Calu3 (cell line): Measurements from ENCODE around the gene ARPP21. TPM values are rescaled to one million over a fixed set of nuclear protein-coding genes. Genes with fewer than 3 reads are reported as not detected.

Experiments used
- BruUV-seq: library from RNA; stranded (reverse); fragments of 400-500 nt; replicated peaks from 2 replicates; lab custom pipeline; 2021; lab: Mats Ljungman, UMichigan
- CTCF ChIA-PET: fragments of 300-600 bp; sonication (Branson Sonifier 250); formaldehyde crosslinking; loops from one replicate; lab custom pipeline; 2022; ENCODE audit warnings: antibody characterized with exemption; lab: Charles Lee
- DNase-seq: peaks from one replicate; pipeline ENCODE4 v3.0.0; 2022
- H3K27ac Mint-ChIP-seq: one replicate; pipeline ENCODE4 v1.8.0; 2022; ENCODE audit warnings: mixed read lengths; ENCODE audit not compliant: unreplicated experiment
- H3K27me3 Mint-ChIP-seq: one replicate; pipeline ENCODE4 v1.8.0; 2022; ENCODE audit warnings: mixed read lengths; ENCODE audit not compliant: unreplicated experiment
- H3K36me3 Mint-ChIP-seq: one replicate; pipeline ENCODE4 v1.8.0; 2022; ENCODE audit warnings: mild to moderate bottlenecking, moderate library complexity, mixed read lengths; ENCODE audit not compliant: insufficient read depth, unreplicated experiment
- H3K4me1 Mint-ChIP-seq: one replicate; pipeline ENCODE4 v1.8.0; 2022; ENCODE audit warnings: mild to moderate bottlenecking, low read depth, mixed read lengths; ENCODE audit not compliant: unreplicated experiment
- H3K4me3 Mint-ChIP-seq: one replicate; pipeline ENCODE4 v1.8.0; 2022; ENCODE audit warnings: mild to moderate bottlenecking, low read depth, moderate library complexity, mixed read lengths; ENCODE audit not compliant: unreplicated experiment
- H3K9me3 Mint-ChIP-seq: one replicate; pipeline ENCODE4 v1.8.0; 2022; ENCODE audit warnings: low read depth, mixed read lengths; ENCODE audit not compliant: unreplicated experiment
- CTCF ChIP-seq: fragments of 200-600 bp; IDR thresholded peaks from one replicate; pipeline ENCODE4 v1.8.0; 2022; ENCODE audit warnings: antibody characterized with exemption; ENCODE audit not compliant: unreplicated experiment
- intact Hi-C: fragments of 100-400 bp; cut with micrococcal nuclease; formaldehyde crosslinking; loops from one replicate; pipeline ENCODE4 v1.10.0; 2022; ENCODE audit not compliant: unreplicated experiment
- total RNA-seq: library from RNA; stranded (reverse); gene quantifications from 2 replicates; pipeline ENCODE4 v1.2.3, GENCODE V29; 2022

ARPP21 gene
- total RNA-seq, 1 experiment from 2014 or later, result not detected

- CTCF ChIA-PET, result no interaction called here
- DNase-seq, result no peak
- TF ChIP-seq CTCF, result no peak
- Mint-ChIP-seq H3K36me3 (no peaks in the 10 kb centered on the region), H3K9me3 (no peaks in the 10 kb centered on the region), H3K4me3 (no peak overlapping the region), H3K27ac (no peak overlapping the region), H3K27me3 (no peaks in the 10 kb centered on the region), H3K4me1 (no peaks in the 10 kb centered on the region)
- BruUV-seq, result no TSS peak
- intact Hi-C loops, result no loop called here
Measured at GRCh38 chr3:35761311-35761710, 122.0 kb downstream of the ARPP21 start.

- Mint-ChIP-seq H3K4me3 (no peak overlapping the region), H3K9me3 (no peaks in the 10 kb centered on the region), H3K27ac (no peak overlapping the region), H3K27me3 (no peaks in the 10 kb centered on the region), H3K4me1 (no peaks in the 10 kb centered on the region), H3K36me3 (no peaks in the 10 kb centered on the region)
- DNase-seq, result no peak
- no peak for TF ChIP-seq CTCF
- intact Hi-C loops, result no loop called here
- BruUV-seq, result no TSS peak
- CTCF ChIA-PET, result no interaction called here
Measured at GRCh38 chr3:35772381-35773015, 133.2 kb downstream of the ARPP21 start.

GRCh38 chr3:35773417-35773816, 134.1 kb downstream of the ARPP21 start:
- DNase-seq, result no peak
- no peak for TF ChIP-seq CTCF
- intact Hi-C loops, result no loop called here
- H3K9me3 Mint-ChIP-seq, result no peaks in the 10 kb centered on the region
- no peak overlapping the region for H3K4me3 Mint-ChIP-seq
- BruUV-seq, result no TSS peak
- H3K4me1 Mint-ChIP-seq, result no peaks in the 10 kb centered on the region
- no peaks in the 10 kb centered on the region for H3K27me3 Mint-ChIP-seq
- no peak overlapping the region for H3K27ac Mint-ChIP-seq
- CTCF ChIA-PET, result no interaction called here
- H3K36me3 Mint-ChIP-seq, result no peaks in the 10 kb centered on the region

- H3K27me3 Mint-ChIP-seq, result no peaks in the 10 kb centered on the region
- intact Hi-C loops, result no loop called here
- no peaks in the 10 kb centered on the region for H3K4me1 Mint-ChIP-seq
- CTCF ChIA-PET, result no interaction called here
- no peaks in the 10 kb centered on the region for H3K9me3 Mint-ChIP-seq
- H3K27ac Mint-ChIP-seq, result no peak overlapping the region
- no peaks in the 10 kb centered on the region for H3K36me3 Mint-ChIP-seq
- no peak overlapping the region for H3K4me3 Mint-ChIP-seq
- DNase-seq, result no peak
- BruUV-seq, result no TSS peak
- no peak for TF ChIP-seq CTCF
Measured at GRCh38 chr3:35776346-35776745, 137.0 kb downstream of the ARPP21 start.
